Activated T-cell treated with anti-CD3 and anti-CD28 coated beads, Interleukin-2, amount 50 U/mL, for 4 hours (primary cell): ENCODE data around the gene RND1. TPM values are rescaled to one million over a fixed set of nuclear protein-coding genes. Genes with fewer than 3 reads are reported as not detected.

Experiments used
- ATAC-seq, 2 donors: fragments of 200-7000 bp; cut with Tn5 transposase; one replicate each; pipeline ENCODE4 v1.10.0; 2021
- DNase-seq: peaks from one replicate; pipeline ENCODE4 v3.0.0-alpha.2; 2020
- H3K27me3 Mint-ChIP-seq: one replicate; pipeline ENCODE4 v1.8.0; 2021; ENCODE audit warnings: low read depth, mixed read lengths
- H3K36me3 Mint-ChIP-seq: one replicate; pipeline ENCODE4 v1.8.0; 2022; ENCODE audit warnings: mixed read lengths; ENCODE audit not compliant: insufficient read depth
- H3K4me1 Mint-ChIP-seq: one replicate; pipeline ENCODE4 v1.8.0; 2021; ENCODE audit warnings: low read depth, mixed read lengths
- H3K4me3 Mint-ChIP-seq: one replicate; pipeline ENCODE4 v1.8.0; 2021; ENCODE audit warnings: mild to moderate bottlenecking, moderate library complexity, mixed read lengths
- H3K9me3 Mint-ChIP-seq: one replicate; pipeline ENCODE4 v1.8.0; 2021; ENCODE audit warnings: mixed read lengths
- total RNA-seq, 3 donors: library from RNA; stranded (reverse); gene quantifications; one replicate each; pipeline ENCODE4 v1.2.1, GENCODE V29; 2021

RND1 gene
- total RNA-seq, 3 donors from 2014 or later = 1.3 to 2.2 (median 2.0) TPM

GRCh38 chr12:48827026-48827425 is 38.6 kb downstream of the RND1 start:
- DNase-seq (no peak), ATAC-seq (no peak)
- H3K9me3 Mint-ChIP-seq = no peaks in the 10 kb centered on the region
- no peak overlapping the region for H3K4me3 Mint-ChIP-seq
- peaks cover 4% of the 10 kb centered on the region for H3K4me1 Mint-ChIP-seq
- peaks cover 27% of the 10 kb centered on the region for H3K36me3 Mint-ChIP-seq
- no peaks in the 10 kb centered on the region for H3K27me3 Mint-ChIP-seq

- Mint-ChIP-seq H3K4me1 (peaks cover 4% of the 10 kb centered on the region), H3K9me3 (no peaks in the 10 kb centered on the region), H3K27me3 (no peaks in the 10 kb centered on the region), H3K4me3 (no peak overlapping the region), H3K36me3 (peaks cover 23% of the 10 kb centered on the region)
- DNase-seq (no peak), ATAC-seq (no peak)
Observed at GRCh38 chr12:48826209-48826855, 39.3 kb downstream of the RND1 start.

- Mint-ChIP-seq H3K4me3 (no peak overlapping the region), H3K4me1 (peaks cover 4% of the 10 kb centered on the region), H3K36me3 (peaks cover 14% of the 10 kb centered on the region), H3K27me3 (no peaks in the 10 kb centered on the region), H3K9me3 (no peaks in the 10 kb centered on the region)
- ATAC-seq = no peak
- no peak for DNase-seq
Observed at GRCh38 chr12:48824905-48825304, 40.8 kb downstream of the RND1 start.

GRCh38 chr12:48824112-48824511 is 41.6 kb downstream of the RND1 start:
- Mint-ChIP-seq H3K27me3 (no peaks in the 10 kb centered on the region), H3K36me3 (peaks cover 8% of the 10 kb centered on the region), H3K9me3 (no peaks in the 10 kb centered on the region), H3K4me3 (no peak overlapping the region), H3K4me1 (peaks cover 4% of the 10 kb centered on the region)
- peak; percentile 32 to 64 for ATAC-seq
- DNase-seq = no peak

- Mint-ChIP-seq H3K27me3 (no peaks in the 10 kb centered on the region), H3K4me1 (peaks cover 6% of the 10 kb centered on the region), H3K9me3 (no peaks in the 10 kb centered on the region), H3K4me3 (no peak overlapping the region), H3K36me3 (peaks cover under 1% of the 10 kb centered on the region)
- ATAC-seq = no peak
- no peak for DNase-seq
Observed at GRCh38 chr12:48823281-48823680, 42.4 kb downstream of the RND1 start.

- Mint-ChIP-seq H3K4me3 (no peak overlapping the region), H3K27me3 (no peaks in the 10 kb centered on the region), H3K36me3 (no peaks in the 10 kb centered on the region), H3K4me1 (peaks cover 11% of the 10 kb centered on the region), H3K9me3 (no peaks in the 10 kb centered on the region)
- ATAC-seq (no peak), DNase-seq (no peak)
Observed at GRCh38 chr12:48822711-48823110, 43.0 kb downstream of the RND1 start.

- H3K9me3 Mint-ChIP-seq = no peaks in the 10 kb centered on the region
- DNase-seq (no peak), ATAC-seq (no peak)
- no peak overlapping the region for H3K4me3 Mint-ChIP-seq
- peaks cover 3% of the 10 kb centered on the region for H3K27me3 Mint-ChIP-seq
- H3K36me3 Mint-ChIP-seq = no peaks in the 10 kb centered on the region
- H3K4me1 Mint-ChIP-seq = peaks cover 16% of the 10 kb centered on the region
Observed at GRCh38 chr12:48822139-48822538, 43.5 kb downstream of the RND1 start.

GRCh38 chr12:48819986-48820725 is 45.5 kb downstream of the RND1 start:
- Mint-ChIP-seq H3K4me1 (peaks cover 33% of the 10 kb centered on the region), H3K4me3 (no peak overlapping the region), H3K9me3 (no peaks in the 10 kb centered on the region), H3K27me3 (peaks cover 6% of the 10 kb centered on the region), H3K36me3 (no peaks in the 10 kb centered on the region)
- DNase-seq (no peak), ATAC-seq (no peak)

GRCh38 chr12:48818831-48819590 is 46.7 kb downstream of the RND1 start:
- ATAC-seq (peak in 1 of 2 donors; percentile 4), DNase-seq (peak; percentile 39)
- no peaks in the 10 kb centered on the region for H3K36me3 Mint-ChIP-seq
- peaks cover 30% of the 10 kb centered on the region for H3K4me1 Mint-ChIP-seq
- peak overlapping the region; percentile 80 for H3K4me3 Mint-ChIP-seq
- no peaks in the 10 kb centered on the region for H3K9me3 Mint-ChIP-seq
- H3K27me3 Mint-ChIP-seq = peaks cover 6% of the 10 kb centered on the region

- peaks cover 6% of the 10 kb centered on the region for H3K27me3 Mint-ChIP-seq
- peaks cover 34% of the 10 kb centered on the region for H3K4me1 Mint-ChIP-seq
- ATAC-seq (peak; percentile 73 to 74), DNase-seq (peak; percentile 71)
- H3K4me3 Mint-ChIP-seq = peak within 1 kb of the TSS; percentile 85
- H3K36me3 Mint-ChIP-seq = no peaks in the 10 kb centered on the region
- no peaks in the 10 kb centered on the region for H3K9me3 Mint-ChIP-seq
Observed at GRCh38 chr12:48817873-48818830, 47.5 kb downstream of the RND1 start, which contains the start of gene CACNB3. CACNB3 (plus strand) TSS chr12:48818496; CDS start chr12:48818930, 434 bp downstream.

- Mint-ChIP-seq H3K36me3 (no peaks in the 10 kb centered on the region), H3K4me1 (peaks cover 35% of the 10 kb centered on the region), H3K9me3 (no peaks in the 10 kb centered on the region), H3K4me3 (peak overlapping the region; percentile 85), H3K27me3 (peaks cover 6% of the 10 kb centered on the region)
- ATAC-seq = no peak
- no peak for DNase-seq
Observed at GRCh38 chr12:48816143-48816854, 49.4 kb downstream of the RND1 start.

GRCh38 chr12:48815126-48816110 is 50.3 kb downstream of the RND1 start:
- Mint-ChIP-seq H3K9me3 (no peaks in the 10 kb centered on the region), H3K4me1 (peaks cover 35% of the 10 kb centered on the region), H3K27me3 (peaks cover 6% of the 10 kb centered on the region), H3K4me3 (peak overlapping the region; percentile 85), H3K36me3 (no peaks in the 10 kb centered on the region)
- DNase-seq (no peak), ATAC-seq (peak; percentile 46 to 49)
